H1 (cell line): ENCODE data around the gene SRPK3.

Source experiments
- CTCF ChIP-seq, 3 experiments: IDR thresholded peaks; 1 replicate in 2 of 3; 2 replicates in 1 of 3; pipeline versions ENCODE4 v1.5.1 to v1.6.1; 2011; ENCODE audit warnings: low read length in 3 of 3, mild to moderate bottlenecking in 3 of 3, inconsistent platforms in 2 of 3, low read depth in 1 of 3, moderate library complexity in 1 of 3; ENCODE audit not compliant: insufficient read depth in 1 of 3; ENCODE audit errors: control extremely low read depth in 1 of 3
- RFX5 ChIP-seq: IDR thresholded peaks from 2 replicates; pipeline ENCODE4 v1.6.1; 2011; ENCODE audit warnings: low read depth, low read length, improper control_type of control experiment, borderline replicate concordance

GRCh38 chrX:153794018-153794896, 13.4 kb downstream of the SRPK3 start, which contains the start of the genes IDH3G and SSR4:
- TF ChIP-seq RFX5: no peak
- peak in 1 of 3 experiments; percentile 26; a peak in 1 of 4 replicates for TF ChIP-seq CTCF (IDR thresholded peaks at IDR 0.05; ENCODE audit: control extremely low read depth in 1 of 3, insufficient read depth in 1 of 3, low read depth in 1 of 3, low read length in 3 of 3)
